ENCODE results near the gene SLC25A22.
A peak's percentile ranks its signal among the peaks of the same experiment; 100 is the strongest.

GRCh38 chr11:839875-840617, 42.0 kb upstream of the SLC25A22 start:
- TF ChIP-seq CTCF (conservative IDR thresholded peaks at IDR 0.05 in 1 of 2, IDR thresholded peaks at IDR 0.05 in 1 of 2; ENCODE audit: low read depth in 1 of 2, low read length in 2 of 2): peak; percentile 20 to 37
- TF ChIP-seq EZH2 (IDR thresholded peaks at IDR 0.05; ENCODE audit: low read length, missing control alignments): no peak
